AG04450 (cell line): ENCODE measurements around the gene KLF2. TPM values are rescaled to one million over a fixed set of nuclear protein-coding genes. Genes with fewer than 3 reads are reported as not detected.

ENCODE experiments used
- CTCF ChIA-PET: fragments of 300-600, 350-600 bp; formaldehyde crosslinking; extraction: SDS; loops from one replicate; lab custom pipeline; 2022; ENCODE audit warnings: antibody characterized with exemption, inconsistent platforms; lab: Charles Lee
- POLR2A ChIA-PET: fragments of 350-600 bp; formaldehyde crosslinking; extraction: SDS; loops from one replicate; lab custom pipeline; 2021; ENCODE audit warnings: antibody characterized with exemption, inconsistent platforms; lab: Yijun Ruan, JAX
- DNase-seq: peaks from one replicate; pipeline ENCODE4 v3.0.0-alpha.2; 2011; ENCODE audit warnings: low read depth, low spot score
- H3K27ac ChIP-seq: one replicate; pipeline ENCODE4 v1.5.1; 2012; ENCODE audit warnings: low read depth, low read length, control low read depth
- H3K27me3 ChIP-seq: one replicate; pipeline ENCODE4 v1.6.0; 2012; ENCODE audit warnings: low read length; ENCODE audit not compliant: control insufficient read depth, insufficient read depth
- H3K4me3 ChIP-seq: 2 replicates; pipeline ENCODE4 v1.5.1; 2011; ENCODE audit warnings: mild to moderate bottlenecking, low read depth, low read length, control low read depth
- H3K9me3 ChIP-seq: 2 replicates; pipeline ENCODE4 v1.5.1; 2012; ENCODE audit warnings: low read length; ENCODE audit not compliant: control insufficient read depth, insufficient read depth
- polyA plus RNA-seq: library from polyadenylated mRNA; depleted of rRNA; stranded (reverse); fragments of >200 nt; gene quantifications from 2 replicates; pipeline ENCODE4 v1.2.3, GENCODE V29; 2011
- TF ChIP-seq, protein P1 (sequence below): IDR thresholded peaks from 2 replicates; pipeline ENCODE4 v1.5.1; 2011; ENCODE audit warnings: low read depth, low read length, control low read depth, inconsistent platforms

The KLF2 gene
- polyA plus RNA-seq, 1 experiment, result 0.60 TPM

GRCh38 chr19:16328824-16329482 is 4.3 kb downstream of the KLF2 start:
- Histone ChIP-seq H3K4me3 (0 out of 2 replicates have a peak overlapping the region, but pooled peaks have one; percentile 13), H3K27me3 (no peaks in the 10 kb centered on the region), H3K27ac (peak overlapping the region; percentile 81), H3K9me3 (peaks cover 4% of the 10 kb centered on the region; the same call in 1 of the 2 replicates)
- CTCF ChIA-PET, result interaction anchor here (0.5 to 4.8 kb wide), 8 partner anchors 10 to 167 kb away, joined by 3 to 36 read pairs (median 4); no protein-coding TSS in a partner anchor
- POLR2A ChIA-PET, result interaction anchor here (0.7 to 3.8 kb wide), 7 partner anchors 8 to 77 kb away, joined by 3 to 33 read pairs (median 4); no protein-coding TSS in a partner anchor
- no peak for DNase-seq
- TF ChIP-seq, protein P1, sequence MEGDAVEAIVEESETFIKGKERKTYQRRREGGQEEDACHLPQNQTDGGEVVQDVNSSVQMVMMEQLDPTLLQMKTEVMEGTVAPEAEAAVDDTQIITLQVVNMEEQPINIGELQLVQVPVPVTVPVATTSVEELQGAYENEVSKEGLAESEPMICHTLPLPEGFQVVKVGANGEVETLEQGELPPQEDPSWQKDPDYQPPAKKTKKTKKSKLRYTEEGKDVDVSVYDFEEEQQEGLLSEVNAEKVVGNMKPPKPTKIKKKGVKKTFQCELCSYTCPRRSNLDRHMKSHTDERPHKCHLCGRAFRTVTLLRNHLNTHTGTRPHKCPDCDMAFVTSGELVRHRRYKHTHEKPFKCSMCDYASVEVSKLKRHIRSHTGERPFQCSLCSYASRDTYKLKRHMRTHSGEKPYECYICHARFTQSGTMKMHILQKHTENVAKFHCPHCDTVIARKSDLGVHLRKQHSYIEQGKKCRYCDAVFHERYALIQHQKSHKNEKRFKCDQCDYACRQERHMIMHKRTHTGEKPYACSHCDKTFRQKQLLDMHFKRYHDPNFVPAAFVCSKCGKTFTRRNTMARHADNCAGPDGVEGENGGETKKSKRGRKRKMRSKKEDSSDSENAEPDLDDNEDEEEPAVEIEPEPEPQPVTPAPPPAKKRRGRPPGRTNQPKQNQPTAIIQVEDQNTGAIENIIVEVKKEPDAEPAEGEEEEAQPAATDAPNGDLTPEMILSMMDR, result no peak

- Histone ChIP-seq H3K4me3 (no peak overlapping the region), H3K9me3 (peaks cover 4% of the 10 kb centered on the region; the same call in 1 of the 2 replicates), H3K27me3 (no peaks in the 10 kb centered on the region), H3K27ac (peak overlapping the region; percentile 31)
- POLR2A ChIA-PET, result interaction anchor here (0.5 to 3.8 kb wide), 5 partner anchors 9 to 43 kb away, joined by 3 to 33 read pairs (median 6); no protein-coding TSS in a partner anchor
- no peak for DNase-seq
- CTCF ChIA-PET, result interaction anchor here (1.0 to 4.8 kb wide), 3 partner anchors 52 to 83 kb away, joined by 3 to 36 read pairs (median 3); no protein-coding TSS in a partner anchor
- TF ChIP-seq, protein P1, result no peak
These were observed 5.8 kb downstream of the KLF2 start for GRCh38 chr19:16330368-16330801.

- H3K9me3 ChIP-seq, result peaks cover 4% of the 10 kb centered on the region; the same call in 1 of the 2 replicates
- CTCF ChIA-PET, result interaction anchor here (0.6 to 4.8 kb wide), 5 partner anchors 12 to 84 kb away, joined by 3 to 36 read pairs (median 3); no protein-coding TSS in a partner anchor
- no peak for DNase-seq
- TF ChIP-seq, protein P1, result no peak
- no peak overlapping the region for H3K4me3 ChIP-seq
- peak overlapping the region; percentile 31 for H3K27ac ChIP-seq
- POLR2A ChIA-PET, result interaction anchor here (0.5 to 3.8 kb wide), 5 partner anchors 8 to 43 kb away, joined by 3 to 33 read pairs (median 6); no protein-coding TSS in a partner anchor
- H3K27me3 ChIP-seq, result no peaks in the 10 kb centered on the region
These were observed 6.4 kb downstream of the KLF2 start for GRCh38 chr19:16330806-16331690.

DNA sequence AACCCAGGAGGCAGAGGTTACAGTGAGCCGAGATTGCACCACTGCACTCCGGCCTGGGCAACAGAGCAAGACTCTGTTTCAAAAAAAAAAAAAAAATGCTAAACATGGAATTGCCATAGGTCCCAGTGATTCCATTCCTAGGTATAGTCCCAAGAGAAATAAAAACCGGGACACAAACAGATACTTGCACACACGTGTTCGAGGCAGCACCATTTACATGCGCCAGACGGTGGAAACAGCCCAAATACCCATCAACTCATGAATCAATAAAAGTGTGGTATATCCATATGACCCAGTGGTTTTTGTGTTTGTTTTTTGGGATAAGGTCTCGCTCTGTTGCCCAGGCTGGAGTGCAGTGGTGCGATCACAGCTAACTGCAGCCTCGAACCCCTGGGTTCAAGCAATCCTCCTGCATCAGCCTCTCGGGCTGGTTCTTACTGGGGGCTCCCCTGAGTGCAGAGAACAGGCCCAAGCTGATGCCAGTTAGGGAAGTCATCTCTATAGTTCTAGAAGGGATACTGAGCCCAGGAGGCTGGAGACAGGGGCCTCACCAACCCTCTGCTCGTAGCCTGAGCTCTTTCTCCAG is 8.5 kb downstream of the KLF2 start:
- no peak for DNase-seq
- ChIA-PET CTCF (interaction anchor here (1.0 kb wide), 1 partner anchor 50 kb away, joined by 5 read pairs; no protein-coding TSS in a partner anchor), POLR2A (no interaction called here)
- no peaks in the 10 kb centered on the region; the same call in 1 of the 2 replicates for H3K9me3 ChIP-seq
- no peaks in the 10 kb centered on the region for H3K27me3 ChIP-seq
- no peak overlapping the region for H3K27ac ChIP-seq
- TF ChIP-seq, protein P1, result no peak
- H3K4me3 ChIP-seq, result no peak overlapping the region
